T follicular helper cell (primary cell): ENCODE measurements around the gene PPP6R3.
"Not testable (repeated sequence)": the region's sequence is repeated elsewhere in the genome, so short reads cannot be mapped to it uniquely, and the experiment has no call there.

ENCODE experiments used
- DNase-seq: peaks from one replicate; pipeline ENCODE4 v3.0.0-alpha.2; 2020; ENCODE audit warnings: low read depth

PPP6R3 gene

GRCh38 chr11:68525336-68525735 lies 64.8 kb downstream of the PPP6R3 start:
- DNase-seq: no peak

GRCh38 chr11:68525930-68526329 lies 65.4 kb downstream of the PPP6R3 start:
- no peak for DNase-seq

- DNase-seq: no peak
Measured at GRCh38 chr11:68527585-68527984, 67.0 kb downstream of the PPP6R3 start.

GRCh38 chr11:68528630-68529029 lies 68.1 kb downstream of the PPP6R3 start:
- no peak for DNase-seq

GRCh38 chr11:68531129-68531693 lies 70.7 kb downstream of the PPP6R3 start:
- no peak for DNase-seq

GRCh38 chr11:68532727-68533369 lies 72.3 kb downstream of the PPP6R3 start:
- DNase-seq: no peak

GRCh38 chr11:68533945-68534344 lies 73.4 kb downstream of the PPP6R3 start:
- DNase-seq: no peak

- DNase-seq: no peak
Measured at GRCh38 chr11:68535098-68535497, 74.5 kb downstream of the PPP6R3 start.

GRCh38 chr11:68536706-68537105 lies 76.2 kb downstream of the PPP6R3 start:
- no peak for DNase-seq

- no peak for DNase-seq
Measured at GRCh38 chr11:68538025-68538424, 77.5 kb downstream of the PPP6R3 start.

- no peak for DNase-seq
Measured at GRCh38 chr11:68539395-68539794, 78.8 kb downstream of the PPP6R3 start.

GRCh38 chr11:68540504-68540903 lies 80.0 kb downstream of the PPP6R3 start:
- DNase-seq: not testable (repeated sequence)

GRCh38 chr11:68541116-68541515 lies 80.6 kb downstream of the PPP6R3 start:
- DNase-seq: no peak

- no peak for DNase-seq
Measured at GRCh38 chr11:68541991-68542390, 81.4 kb downstream of the PPP6R3 start.

GRCh38 chr11:68542617-68543016 lies 82.1 kb downstream of the PPP6R3 start:
- DNase-seq: no peak

- DNase-seq: no peak
Measured at GRCh38 chr11:68543594-68543993, 83.0 kb downstream of the PPP6R3 start.

GRCh38 chr11:68545347-68545746 lies 84.8 kb downstream of the PPP6R3 start:
- no peak for DNase-seq

- no peak for DNase-seq
Measured at GRCh38 chr11:68545796-68546195, 85.2 kb downstream of the PPP6R3 start.

- no peak for DNase-seq
Measured at GRCh38 chr11:68546555-68546954, 86.0 kb downstream of the PPP6R3 start.

GRCh38 chr11:68549789-68550484 lies 89.4 kb downstream of the PPP6R3 start:
- DNase-seq: no peak

GRCh38 chr11:68550485-68550817 lies 89.9 kb downstream of the PPP6R3 start:
- DNase-seq: no peak

GRCh38 chr11:68551223-68551622 lies 90.7 kb downstream of the PPP6R3 start:
- no peak for DNase-seq

- no peak for DNase-seq
Measured at GRCh38 chr11:68551777-68552176, 91.2 kb downstream of the PPP6R3 start.

- no peak for DNase-seq
Measured at GRCh38 chr11:68552542-68552941, 92.0 kb downstream of the PPP6R3 start.
